Inferior parietal cortex (tissue), 1 donor: ENCODE data around the gene EIF2B2.

Experiments
- DNase-seq: peaks from one replicate; pipeline ENCODE4 v3.0.0-alpha.2; 2016; ENCODE audit errors: extremely low spot score

Gene EIF2B2

GRCh38 chr14:75042035-75042434, 39.3 kb downstream of the EIF2B2 start:
- DNase-seq: no peak

GRCh38 chr14:75044322-75044721, 41.6 kb downstream of the EIF2B2 start:
- no peak for DNase-seq

- DNase-seq: no peak
Observed at GRCh38 chr14:75044752-75045151, 42.0 kb downstream of the EIF2B2 start.

DNA sequence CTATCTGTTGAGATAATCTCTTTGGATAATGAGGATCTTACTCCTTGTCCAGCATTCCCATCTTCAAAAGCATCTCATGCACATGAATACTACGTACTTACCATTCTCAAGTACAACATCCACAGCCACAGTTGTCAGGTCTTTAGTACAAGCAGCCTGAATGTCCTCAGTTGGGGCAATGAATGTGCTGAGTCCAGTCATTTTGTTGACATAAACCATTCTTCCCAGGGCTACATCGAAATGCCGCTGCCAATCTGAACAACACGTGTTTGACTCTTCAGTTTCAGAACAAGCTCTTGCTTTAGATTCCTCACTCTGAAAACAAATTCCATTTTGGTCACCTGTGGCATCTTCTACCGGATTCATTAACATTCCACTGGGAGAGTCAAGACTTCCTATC, 43.6 kb downstream of the EIF2B2 start:
- DNase-seq: no peak

DNA sequence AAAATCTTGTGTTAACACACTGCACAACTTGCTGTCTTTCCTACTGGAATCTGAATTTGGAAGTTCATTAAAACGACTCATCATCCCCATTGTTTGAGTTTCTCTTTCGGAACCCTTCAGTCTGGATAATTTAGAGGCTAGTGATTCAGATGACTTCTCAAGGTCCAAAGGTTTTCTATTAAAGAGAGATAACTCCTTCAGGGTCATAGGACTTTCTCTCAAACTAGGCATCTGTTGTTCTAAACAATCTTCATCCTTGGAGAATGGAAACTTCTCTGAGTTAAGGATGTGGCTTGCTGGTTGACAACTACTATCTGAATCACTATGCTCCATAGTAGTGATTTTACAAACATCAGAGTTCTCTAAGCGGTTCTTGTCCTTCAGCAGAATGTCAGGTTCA, 44.2 kb downstream of the EIF2B2 start:
- no peak for DNase-seq

- no peak for DNase-seq
Observed at GRCh38 chr14:75047506-75047905, 44.8 kb downstream of the EIF2B2 start.

- peak; percentile 46 for DNase-seq
Observed at GRCh38 chr14:75048101-75048500, 45.4 kb downstream of the EIF2B2 start.

DNA sequence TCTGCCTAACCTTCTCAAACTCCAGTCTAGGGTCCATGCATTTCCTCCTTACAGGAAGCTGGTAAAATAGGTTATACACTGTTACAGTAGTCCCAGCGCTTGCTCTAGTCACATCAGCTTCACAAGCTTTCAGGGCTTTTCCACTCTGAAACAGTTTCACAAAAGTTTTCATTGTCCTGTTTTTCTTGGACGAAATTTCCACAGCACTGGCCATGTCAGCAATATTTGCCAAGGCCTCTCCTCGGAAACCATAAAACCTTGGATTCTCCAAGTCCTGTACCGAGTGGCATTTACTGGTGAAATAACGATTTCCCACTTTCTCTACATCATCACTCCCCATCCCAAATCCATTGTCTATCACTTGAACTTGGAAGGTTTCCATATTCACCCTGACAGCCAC, 46.4 kb downstream of the EIF2B2 start:
- DNase-seq: peak; percentile 59

GRCh38 chr14:75049731-75050201, 47.0 kb downstream of the EIF2B2 start:
- DNase-seq: no peak

- DNase-seq: peak; percentile 90
Observed at GRCh38 chr14:75050852-75051555, 48.3 kb downstream of the EIF2B2 start, which contains the start of gene MLH3. TSS of gene MLH3 (minus strand) at chr14:75051467. CDS start at chr14:75049655, 1,812 bp downstream.

- no peak for DNase-seq
Observed at GRCh38 chr14:75051556-75051899, 48.8 kb downstream of the EIF2B2 start.

DNA sequence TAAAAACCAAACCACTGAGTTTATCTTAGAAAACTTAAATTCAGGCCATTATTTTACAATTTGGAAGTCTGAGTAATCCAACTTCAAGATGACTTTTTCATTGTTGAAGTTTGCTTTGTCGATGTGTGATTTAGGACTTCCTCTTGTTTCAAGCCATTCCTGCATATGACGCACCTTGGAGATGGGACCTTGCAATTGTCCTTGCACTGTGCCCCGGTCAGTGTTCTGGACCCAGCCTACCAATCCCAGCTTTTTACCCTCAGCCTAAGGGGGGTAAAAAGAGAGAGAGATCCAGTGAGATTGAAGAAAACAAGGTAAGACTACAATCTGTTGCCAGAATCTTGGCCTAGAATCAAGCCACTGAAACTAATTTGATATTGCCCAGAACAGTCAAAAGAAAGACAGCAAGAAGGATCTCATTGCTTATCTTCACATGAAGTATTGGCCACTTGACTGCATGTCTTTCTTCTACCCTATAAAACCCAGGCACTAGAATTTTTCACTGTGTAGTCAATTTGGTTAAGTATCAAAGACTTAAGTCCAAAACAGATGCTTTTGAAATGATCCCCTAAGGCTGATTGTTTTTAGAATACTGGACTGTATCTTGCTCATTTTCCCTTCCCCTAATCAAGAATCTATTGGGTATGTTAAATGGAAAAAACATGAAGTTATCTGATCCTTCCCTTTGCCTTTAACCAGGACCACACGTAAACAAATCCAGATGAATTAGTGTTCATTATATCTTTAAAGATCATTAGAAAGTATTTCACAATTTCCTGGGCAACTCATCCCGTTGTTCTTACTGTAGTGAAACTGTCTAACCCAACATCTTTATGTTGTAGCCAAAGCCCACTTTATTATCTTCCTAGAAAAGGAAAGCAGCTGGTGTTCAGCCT, 50.9 kb downstream of the EIF2B2 start:
- DNase-seq: no peak

- DNase-seq: no peak
Observed at GRCh38 chr14:75054421-75054820, 51.7 kb downstream of the EIF2B2 start.

GRCh38 chr14:75059642-75060041, 56.9 kb downstream of the EIF2B2 start:
- no peak for DNase-seq

- no peak for DNase-seq
Observed at GRCh38 chr14:75060420-75060819, 57.7 kb downstream of the EIF2B2 start.
